Neural progenitor cell (in vitro differentiated cells): ENCODE results near the gene NR2F1. TPM values are rescaled to one million over a fixed set of nuclear protein-coding genes. Genes with fewer than 3 reads are reported as not detected.
A peak's percentile ranks its signal among the peaks of the same experiment; 100 is the strongest.

Experiments
- DNase-seq: peaks from one replicate; pipeline ENCODE4 v3.0.0-alpha.2; 2016; ENCODE audit warnings: low spot score
- H2AFZ ChIP-seq: fragments of 200-600 bp; sonication (generic); replicated peaks from 2 replicates; pipeline ENCODE4 v1.6.1; 2016; ENCODE audit warnings: antibody characterized with exemption
- H3F3A ChIP-seq: fragments of 200-600 bp; sonication (generic); 2 replicates; pipeline ENCODE4 v1.6.1; 2016; ENCODE audit warnings: antibody characterized with exemption, low read depth
- H3K27ac ChIP-seq: fragments of 200-600 bp; sonication (generic); 2 replicates; pipeline ENCODE4 v1.5.1; 2016; ENCODE audit warnings: mild to moderate bottlenecking
- H3K27me3 ChIP-seq: fragments of 200-600 bp; sonication (generic); 2 replicates; pipeline ENCODE4 v1.6.1; 2016; ENCODE audit warnings: mild to moderate bottlenecking, moderate library complexity
- H3K36me3 ChIP-seq: fragments of 200-600 bp; sonication (generic); 2 replicates; pipeline ENCODE4 v1.5.1; 2016
- H3K4me1 ChIP-seq: fragments of 200-600 bp; sonication (generic); 2 replicates; pipeline ENCODE4 v1.6.1; 2016; ENCODE audit warnings: mixed run types
- H3K4me2 ChIP-seq: fragments of 200-600 bp; sonication (generic); 2 replicates; pipeline ENCODE4 v1.6.1; 2016
- H3K4me3 ChIP-seq: fragments of 200-600 bp; sonication (generic); 2 replicates; pipeline ENCODE4 v1.5.1; 2016
- H3K79me2 ChIP-seq: fragments of 200-600 bp; sonication (generic); 2 replicates; pipeline ENCODE4 v1.6.1; 2016; ENCODE audit warnings: low read depth
- H3K9ac ChIP-seq: fragments of 200-600 bp; sonication (generic); 2 replicates; pipeline ENCODE4 v1.6.1; 2016
- H3K9me3 ChIP-seq: fragments of 200-600 bp; sonication (generic); 2 replicates; pipeline ENCODE4 v1.5.1; 2016; ENCODE audit warnings: low read depth
- H4K20me1 ChIP-seq: fragments of 200-600 bp; sonication (generic); 2 replicates; pipeline ENCODE4 v1.6.1; 2016; ENCODE audit warnings: low read depth
- H3K27ac Mint-ChIP-seq: 3 replicates; pipeline ENCODE4 v1.8.0; 2021; ENCODE audit warnings: mixed read lengths
- H3K27me3 Mint-ChIP-seq: 2 replicates; pipeline ENCODE4 v1.8.0; 2022; ENCODE audit warnings: low read depth, mild to moderate bottlenecking, inconsistent platforms, moderate library complexity, mixed read lengths; ENCODE audit not compliant: insufficient read depth
- H3K36me3 Mint-ChIP-seq: 3 replicates; pipeline ENCODE4 v1.8.0; 2021; ENCODE audit warnings: mixed read lengths
- H3K4me1 Mint-ChIP-seq: 3 replicates; pipeline ENCODE4 v1.8.0; 2021; ENCODE audit warnings: mixed read lengths
- H3K4me3 Mint-ChIP-seq: 3 replicates; pipeline ENCODE4 v1.8.0; 2021; ENCODE audit warnings: mild to moderate bottlenecking, moderate library complexity, mixed read lengths
- H3K9me3 Mint-ChIP-seq: 3 replicates; pipeline ENCODE4 v1.8.0; 2020; ENCODE audit warnings: mixed read lengths
- EZH2 ChIP-seq: fragments of 200-600 bp; sonication (generic); IDR thresholded peaks from 2 replicates; pipeline ENCODE4 v1.6.1; 2017; ENCODE audit warnings: antibody characterized with exemption, mild to moderate bottlenecking, moderate library complexity
- EZH2phosphoT487 ChIP-seq: fragments of 200-600 bp; sonication (generic); IDR thresholded peaks from 2 replicates; pipeline ENCODE4 v1.6.1; 2017; ENCODE audit warnings: antibody characterized with exemption
- total RNA-seq: library from RNA; depleted of rRNA; stranded (reverse); fragments of >200 nt; gene quantifications from 2 replicates; pipeline ENCODE4 v1.2.3, GENCODE V29; 2015; ENCODE audit warnings: low replicate concordance
- TF ChIP-seq, protein P1 (sequence below): fragments of 200-600 bp; sonication (generic); IDR thresholded peaks from 2 replicates; pipeline ENCODE4 v1.5.1; 2017; ENCODE audit warnings: antibody characterized with exemption, mild to moderate bottlenecking

The NR2F1 gene
- total RNA-seq, 1 donor from 2014 or later, result 9.1 TPM

DNA sequence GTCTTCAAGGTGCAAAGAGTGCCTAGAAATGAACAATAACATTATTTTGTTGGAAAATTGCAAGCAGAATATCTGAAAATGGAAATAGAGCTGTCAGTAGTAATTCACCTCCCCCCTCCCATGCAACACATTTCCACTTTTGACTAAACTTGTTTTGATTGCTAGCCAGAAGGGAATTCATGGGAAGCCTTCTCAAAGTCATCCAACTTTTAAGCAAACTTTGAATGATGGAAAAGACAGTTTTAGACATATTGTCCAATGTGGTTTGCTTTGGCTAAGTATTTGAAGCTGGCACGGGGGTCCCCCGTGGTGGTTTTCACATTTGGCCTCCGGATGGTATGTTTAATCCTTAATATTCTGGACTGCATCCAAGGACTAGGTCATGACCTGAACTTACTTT lies 7.5 kb downstream of the NR2F1 start:
- Histone ChIP-seq H3K79me2 (peaks cover 26% of the 10 kb centered on the region), H3F3A (peaks cover 15% of the 10 kb centered on the region), H2AFZ (no peak overlapping the region), H3K27me3 (peaks cover 100% of the 10 kb centered on the region), H3K4me2 (no peak overlapping the region), H3K4me1 (peaks cover 35% of the 10 kb centered on the region), H3K9me3 (no peaks in the 10 kb centered on the region), H3K27ac (no peak overlapping the region), H3K4me3 (no peak overlapping the region), H4K20me1 (peaks cover 98% of the 10 kb centered on the region), H3K36me3 (no peaks in the 10 kb centered on the region), H3K9ac (no peak overlapping the region)
- Mint-ChIP-seq H3K36me3 (peaks cover 81% of the 10 kb centered on the region), H3K9me3 (peaks cover 9% of the 10 kb centered on the region), H3K27ac (peak overlapping the region; percentile 95), H3K27me3 (peaks cover 34% of the 10 kb centered on the region), H3K4me3 (peak overlapping the region; percentile 94), H3K4me1 (peaks cover 73% of the 10 kb centered on the region)
- DNase-seq, result no peak
- TF ChIP-seq, protein P1, sequence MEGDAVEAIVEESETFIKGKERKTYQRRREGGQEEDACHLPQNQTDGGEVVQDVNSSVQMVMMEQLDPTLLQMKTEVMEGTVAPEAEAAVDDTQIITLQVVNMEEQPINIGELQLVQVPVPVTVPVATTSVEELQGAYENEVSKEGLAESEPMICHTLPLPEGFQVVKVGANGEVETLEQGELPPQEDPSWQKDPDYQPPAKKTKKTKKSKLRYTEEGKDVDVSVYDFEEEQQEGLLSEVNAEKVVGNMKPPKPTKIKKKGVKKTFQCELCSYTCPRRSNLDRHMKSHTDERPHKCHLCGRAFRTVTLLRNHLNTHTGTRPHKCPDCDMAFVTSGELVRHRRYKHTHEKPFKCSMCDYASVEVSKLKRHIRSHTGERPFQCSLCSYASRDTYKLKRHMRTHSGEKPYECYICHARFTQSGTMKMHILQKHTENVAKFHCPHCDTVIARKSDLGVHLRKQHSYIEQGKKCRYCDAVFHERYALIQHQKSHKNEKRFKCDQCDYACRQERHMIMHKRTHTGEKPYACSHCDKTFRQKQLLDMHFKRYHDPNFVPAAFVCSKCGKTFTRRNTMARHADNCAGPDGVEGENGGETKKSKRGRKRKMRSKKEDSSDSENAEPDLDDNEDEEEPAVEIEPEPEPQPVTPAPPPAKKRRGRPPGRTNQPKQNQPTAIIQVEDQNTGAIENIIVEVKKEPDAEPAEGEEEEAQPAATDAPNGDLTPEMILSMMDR, result no peak
- TF ChIP-seq EZH2 (no peak), EZH2phosphoT487 (no peak)

DNA sequence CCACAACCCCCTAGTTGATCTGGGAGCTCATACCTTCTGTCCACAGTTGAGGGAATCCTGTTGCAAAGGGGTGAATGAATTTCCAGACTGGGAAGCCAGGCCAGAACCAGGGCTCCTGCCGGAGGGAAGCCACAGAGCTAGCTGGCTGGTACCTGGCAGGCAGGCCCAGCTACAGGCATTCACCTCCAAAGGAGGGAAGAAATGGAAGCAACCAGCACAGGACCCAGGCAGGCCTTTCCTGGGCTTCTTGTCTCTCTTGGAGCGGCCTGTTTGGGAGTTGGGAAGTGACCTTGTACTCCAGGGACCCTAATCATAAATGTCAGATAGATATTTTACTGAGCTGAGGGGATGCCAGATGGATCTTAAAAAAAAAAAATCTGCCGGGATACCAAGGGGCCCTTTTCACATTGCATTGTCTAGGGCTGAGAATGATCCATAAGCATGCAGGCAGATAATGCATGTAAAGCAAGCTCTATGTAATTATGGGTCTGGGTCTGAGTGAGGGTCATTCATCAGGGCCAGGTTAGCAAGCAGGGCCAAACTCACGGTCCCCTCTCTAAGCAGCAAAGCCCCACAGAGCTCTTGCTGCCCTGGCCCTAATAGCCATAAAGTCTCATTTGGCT lies 8.4 kb downstream of the NR2F1 start:
- peaks cover 83% of the 10 kb centered on the region for H3K4me1 Mint-ChIP-seq
- Histone ChIP-seq H2AFZ (no peak overlapping the region), H3K27me3 (peaks cover 100% of the 10 kb centered on the region), H3K4me3 (no peak overlapping the region), H3K9me3 (no peaks in the 10 kb centered on the region), H3K27ac (no peak overlapping the region), H3K4me2 (no peak overlapping the region), H4K20me1 (peaks cover 98% of the 10 kb centered on the region), H3K79me2 (peaks cover 17% of the 10 kb centered on the region), H3K36me3 (no peaks in the 10 kb centered on the region), H3K9ac (no peak overlapping the region), H3F3A (peaks cover 13% of the 10 kb centered on the region), H3K4me1 (peaks cover 43% of the 10 kb centered on the region)
- H3K27me3 Mint-ChIP-seq, result peaks cover 35% of the 10 kb centered on the region
- peak; percentile 7 for TF ChIP-seq EZH2phosphoT487
- TF ChIP-seq, protein P1, result no peak
- H3K9me3 Mint-ChIP-seq, result peaks cover 5% of the 10 kb centered on the region
- peaks cover 79% of the 10 kb centered on the region for H3K36me3 Mint-ChIP-seq
- peak overlapping the region; percentile 94 for H3K4me3 Mint-ChIP-seq
- no peak overlapping the region for H3K27ac Mint-ChIP-seq
- DNase-seq, result no peak

DNA sequence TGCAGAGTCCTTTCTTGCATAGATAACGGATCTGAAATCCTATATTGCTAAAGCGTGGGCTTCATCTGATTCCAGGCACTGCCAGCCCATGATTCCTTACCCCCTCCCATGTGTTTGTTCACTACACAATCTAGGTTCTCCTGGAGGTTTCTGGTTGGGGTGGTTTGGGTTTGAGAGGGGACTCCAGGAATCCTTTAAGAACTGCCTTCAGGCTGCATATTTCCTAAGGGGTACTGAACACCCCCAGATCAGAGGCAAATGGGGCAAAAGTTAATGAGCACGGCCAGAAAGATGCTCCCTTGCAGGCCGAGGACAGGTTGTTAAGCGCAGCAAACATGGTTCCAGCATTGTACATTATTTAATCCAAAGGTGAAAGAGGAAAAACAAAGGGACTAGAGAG lies 9.9 kb downstream of the NR2F1 start:
- TF ChIP-seq, protein P1, result no peak
- TF ChIP-seq EZH2 (no peak), EZH2phosphoT487 (no peak)
- peaks cover 66% of the 10 kb centered on the region for H3K36me3 Mint-ChIP-seq
- no peaks in the 10 kb centered on the region for H3K9me3 ChIP-seq
- peaks cover 29% of the 10 kb centered on the region for H3K27me3 Mint-ChIP-seq
- peaks cover 4% of the 10 kb centered on the region for H3K79me2 ChIP-seq
- H3K9me3 Mint-ChIP-seq, result peaks cover 2% of the 10 kb centered on the region
- H3K4me3 ChIP-seq, result no peak overlapping the region
- no peaks in the 10 kb centered on the region for H3K36me3 ChIP-seq
- H3F3A ChIP-seq, result peaks cover 25% of the 10 kb centered on the region
- peak overlapping the region; percentile 77 for H3K4me3 Mint-ChIP-seq
- peaks cover 80% of the 10 kb centered on the region for H3K4me1 Mint-ChIP-seq
- peaks cover 100% of the 10 kb centered on the region for H3K27me3 ChIP-seq
- peak overlapping the region; percentile 25 for H3K27ac Mint-ChIP-seq
- no peak overlapping the region for H3K4me2 ChIP-seq
- peaks cover 44% of the 10 kb centered on the region for H3K4me1 ChIP-seq
- H3K27ac ChIP-seq, result no peak overlapping the region
- H3K9ac ChIP-seq, result no peak overlapping the region
- DNase-seq, result no peak
- H2AFZ ChIP-seq, result no peak overlapping the region
- H4K20me1 ChIP-seq, result peaks cover 98% of the 10 kb centered on the region
